SK-N-SH treated with all-trans-retinoic acid at 6 μM for 48 hours (cell line): ENCODE results near the gene PARD3.

Experiments
- ATAC-seq: fragments of 200-7000 bp; cut with Tn5 transposase; 3 replicates; pipeline ENCODE4 v1.9.1; 2020; ENCODE audit warnings: mild to moderate bottlenecking, moderate library complexity
- ARNTL ChIP-seq: fragments of 450-650 bp; formaldehyde crosslinking; IDR thresholded peaks from 2 replicates; pipeline ENCODE4 v1.5.0; 2020; ENCODE audit warnings: low read depth, mild to moderate bottlenecking, moderate library complexity, borderline replicate concordance
- BACH2 ChIP-seq: fragments of 250-450 bp; sonication (Bioruptor Pico); IDR thresholded peaks from 2 replicates; pipeline ENCODE4 v1.9.0; 2021; ENCODE audit warnings: mild to moderate bottlenecking, borderline replicate concordance
- CREB5 ChIP-seq: fragments of 250-450 bp; sonication (Bioruptor Pico); IDR thresholded peaks from 2 replicates; pipeline ENCODE4 v1.5.1; 2020; ENCODE audit warnings: low read depth, mild to moderate bottlenecking, moderate library complexity
- CSRNP3 ChIP-seq: fragments of 250-450 bp; sonication (Bioruptor Pico); IDR thresholded peaks from 2 replicates; pipeline ENCODE4 v1.5.1; 2021; ENCODE audit warnings: mild to moderate bottlenecking, moderate library complexity
- ESRRG ChIP-seq: fragments of 250-450 bp; sonication (Bioruptor Pico); IDR thresholded peaks from 2 replicates; pipeline ENCODE4 v1.6.1; 2021; ENCODE audit warnings: mild to moderate bottlenecking
- GLIS3 ChIP-seq: fragments of 250-450 bp; sonication (Bioruptor Pico); IDR thresholded peaks from 2 replicates; pipeline ENCODE4 v1.5.0; 2020; ENCODE audit warnings: mild to moderate bottlenecking, moderate library complexity
- ISL1 ChIP-seq: fragments of 250-450 bp; sonication (Bioruptor Pico); IDR thresholded peaks from 2 replicates; pipeline ENCODE4 v2.1.2; 2022; ENCODE audit warnings: mild to moderate bottlenecking, moderate library complexity
- OSR1 ChIP-seq: fragments of 250-450 bp; sonication (Bioruptor Pico); IDR thresholded peaks from 2 replicates; pipeline ENCODE4 v1.8.0; 2022; ENCODE audit warnings: moderate library complexity, mild to moderate bottlenecking, inconsistent platforms
- PATZ1 ChIP-seq: fragments of 250-450 bp; sonication (Bioruptor Pico); IDR thresholded peaks from 2 replicates; pipeline ENCODE4 v1.8.0; 2020; ENCODE audit warnings: mild to moderate bottlenecking, moderate library complexity, borderline replicate concordance
- POU6F1 ChIP-seq: fragments of 250-450 bp; sonication (Bioruptor Pico); IDR thresholded peaks from 2 replicates; pipeline ENCODE4 v1.8.0; 2021; ENCODE audit warnings: low read depth, mild to moderate bottlenecking, moderate library complexity, borderline replicate concordance
- PPARA ChIP-seq: fragments of 250-450 bp; sonication (Bioruptor Pico); IDR thresholded peaks from 2 replicates; pipeline ENCODE4 v1.5.0; 2020; ENCODE audit warnings: mild to moderate bottlenecking, borderline replicate concordance
- RARB ChIP-seq: fragments of 250-450 bp; sonication (Bioruptor Pico); IDR thresholded peaks from 2 replicates; pipeline ENCODE4 v1.8.0; 2021; ENCODE audit warnings: mild to moderate bottlenecking, moderate library complexity
- SNAI2 ChIP-seq: fragments of 250-450 bp; sonication (Bioruptor Pico); IDR thresholded peaks from 2 replicates; pipeline ENCODE4 v1.5.0; 2020; ENCODE audit warnings: mild to moderate bottlenecking, moderate library complexity
- TOX ChIP-seq: fragments of 250-450 bp; sonication (Bioruptor Pico); IDR thresholded peaks from 2 replicates; pipeline ENCODE4 v1.8.0; 2021; ENCODE audit warnings: mild to moderate bottlenecking, moderate library complexity, borderline replicate concordance
- TSHZ2 ChIP-seq: fragments of 250-450 bp; sonication (Bioruptor Pico); IDR thresholded peaks from 2 replicates; pipeline ENCODE4 v1.5.0; 2020; ENCODE audit warnings: mild to moderate bottlenecking, moderate library complexity
- ZC3H10 ChIP-seq: fragments of 250-450 bp; sonication (Bioruptor Pico); IDR thresholded peaks from 2 replicates; pipeline ENCODE4 v1.5.1; 2021; ENCODE audit warnings: mild to moderate bottlenecking, moderate library complexity
- ZFP3 ChIP-seq: fragments of 250-450 bp; sonication (Bioruptor Pico); IDR thresholded peaks from 2 replicates; pipeline ENCODE4 v1.5.0; 2020; ENCODE audit warnings: mild to moderate bottlenecking, moderate library complexity
- ZFP30 ChIP-seq: fragments of 450-650 bp; formaldehyde crosslinking; IDR thresholded peaks from 2 replicates; pipeline ENCODE4 v1.5.0; 2022; ENCODE audit warnings: mild to moderate bottlenecking, moderate library complexity
- ZNF70 ChIP-seq: fragments of 450-650 bp; formaldehyde crosslinking; IDR thresholded peaks from 2 replicates; pipeline ENCODE4 v1.5.0; 2020; ENCODE audit warnings: mild to moderate bottlenecking, moderate library complexity

Gene PARD3

GRCh38 chr10:34522546-34522945 lies 292.6 kb downstream of the PARD3 start (continued):
- TF ChIP-seq PATZ1 = no peak
- no peak for TF ChIP-seq ESRRG (CRISPR knock-in tag)
- TF ChIP-seq SNAI2 (CRISPR knock-in tag) = no peak
- no peak for TF ChIP-seq GLIS3 (CRISPR knock-in tag)
- TF ChIP-seq ZFP3 (CRISPR knock-in tag) = no peak
- no peak for TF ChIP-seq TSHZ2 (CRISPR knock-in tag)
- TF ChIP-seq, all 23 proteins: peak for 0

- no peak; the same call in 2 of the 3 replicates for ATAC-seq
- TF ChIP-seq RARB (CRISPR knock-in tag) = no peak
- TF ChIP-seq TOX (CRISPR knock-in tag) = no peak
- no peak for TF ChIP-seq ZFP30 (CRISPR knock-in tag)
- TF ChIP-seq CSRNP3 (CRISPR knock-in tag) = no peak
- TF ChIP-seq ZC3H10 (CRISPR knock-in tag) = no peak
- TF ChIP-seq TSHZ2 (CRISPR knock-in tag) = no peak
- no peak for TF ChIP-seq ZFP3 (CRISPR knock-in tag)
- TF ChIP-seq ARNTL = no peak
- no peak for TF ChIP-seq BACH2 (CRISPR knock-in tag)
- TF ChIP-seq OSR1 (CRISPR knock-in tag) = no peak
- no peak for TF ChIP-seq PPARA (CRISPR knock-in tag)
- TF ChIP-seq GLIS3 (CRISPR knock-in tag) = no peak
- TF ChIP-seq CREB5 (CRISPR knock-in tag) = no peak
- no peak for TF ChIP-seq POU6F1 (CRISPR knock-in tag)
- no peak for TF ChIP-seq ZNF70 (CRISPR knock-in tag)
- no peak for TF ChIP-seq ISL1 (CRISPR knock-in tag)
- no peak for TF ChIP-seq PATZ1
Observed at GRCh38 chr10:34520510-34520909, 294.6 kb downstream of the PARD3 start.
